NCI-H1092 treated with DMSO at 0.1 percent for 48 hours (cell line): Measurements from ENCODE around the gene MBNL1.
"Not testable (repeated sequence)": the region's sequence is repeated elsewhere in the genome, so short reads cannot be mapped to it uniquely, and the experiment has no call there.

ENCODE experiments used
- DNase-seq: peaks from one replicate; lab custom pipeline; 2025; lab: John Stamatoyannopoulos, UW

Gene MBNL1

DNA sequence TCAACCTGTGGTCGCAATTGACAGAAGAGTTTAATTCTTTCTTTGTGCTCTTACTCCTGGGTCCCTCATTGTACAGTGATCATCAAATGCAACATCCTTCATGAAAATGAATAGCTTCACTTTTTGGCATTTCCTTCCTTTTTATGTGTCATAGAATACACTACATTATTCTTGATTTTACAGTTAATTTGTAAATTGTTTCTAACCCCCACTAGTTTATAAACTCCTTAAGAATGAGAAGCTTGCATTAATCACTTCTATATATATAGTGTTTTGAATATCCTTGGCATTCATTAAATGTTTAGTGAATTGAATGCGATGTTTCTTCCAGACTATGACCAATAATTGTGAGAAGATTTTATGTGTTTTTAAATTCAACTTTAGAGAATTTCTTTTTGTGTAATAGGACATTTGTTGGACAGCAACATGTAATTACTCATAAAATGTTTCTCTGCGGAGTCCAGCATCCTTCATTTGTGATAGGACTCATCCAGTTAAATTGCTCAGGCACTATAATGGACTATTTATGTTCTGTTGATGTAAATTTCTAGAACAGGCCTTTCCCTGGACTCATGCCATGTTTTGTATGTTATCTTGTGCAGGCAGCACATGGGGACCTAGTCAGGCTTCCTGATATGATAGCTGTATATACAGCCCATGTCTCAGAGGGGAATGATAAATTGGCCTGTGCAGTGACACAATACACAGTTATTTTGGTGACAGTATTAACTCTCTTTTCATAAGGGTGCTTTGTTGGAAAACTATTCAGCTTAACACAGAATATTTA, 51.3 kb downstream of the MBNL1 start:
- no peak for DNase-seq

- DNase-seq: no peak
Measured at GRCh38 chr3:152321200-152321954, 52.6 kb downstream of the MBNL1 start.

DNA sequence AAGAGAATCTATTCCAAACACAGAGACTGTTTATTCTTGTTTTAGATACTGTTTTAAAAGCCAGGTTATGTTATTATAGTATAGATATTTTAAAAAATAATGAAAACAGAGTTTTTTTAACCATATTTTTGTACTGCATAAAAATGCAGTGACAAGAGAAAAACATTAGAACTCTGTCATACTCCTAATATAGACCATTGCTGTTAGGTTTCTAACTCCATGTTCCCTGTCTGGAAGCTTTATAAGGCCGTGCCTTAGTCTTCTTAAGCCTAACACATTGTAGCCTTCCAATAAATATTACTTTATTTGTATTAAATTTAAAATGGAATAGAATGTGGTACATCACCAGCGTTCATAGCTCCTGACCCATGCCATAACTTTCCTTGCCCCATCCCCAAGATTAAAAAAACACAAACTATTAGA, 53.2 kb downstream of the MBNL1 start:
- no peak for DNase-seq

GRCh38 chr3:152322756-152323155, 54.0 kb downstream of the MBNL1 start:
- no peak for DNase-seq

- no peak for DNase-seq
Measured at GRCh38 chr3:152323834-152324233, 55.1 kb downstream of the MBNL1 start.

DNA sequence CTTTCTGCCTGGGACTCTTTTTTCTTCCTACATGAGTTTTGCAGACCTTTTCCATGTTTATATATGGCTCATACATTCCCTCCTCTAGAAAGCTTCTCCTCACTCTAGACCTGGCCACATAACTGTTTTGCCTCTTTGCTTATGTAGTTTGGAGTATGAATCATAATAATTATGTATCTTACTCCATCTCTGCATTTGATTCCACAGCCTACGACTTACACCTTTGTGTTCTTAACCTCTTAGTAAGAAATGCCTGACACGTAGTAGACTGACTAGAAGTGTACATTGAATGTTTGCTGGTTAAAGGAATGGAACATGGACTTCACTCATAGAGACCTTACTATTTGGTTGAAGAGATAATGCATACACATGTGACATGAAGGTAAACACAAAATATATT, 56.4 kb downstream of the MBNL1 start:
- DNase-seq: no peak

DNA sequence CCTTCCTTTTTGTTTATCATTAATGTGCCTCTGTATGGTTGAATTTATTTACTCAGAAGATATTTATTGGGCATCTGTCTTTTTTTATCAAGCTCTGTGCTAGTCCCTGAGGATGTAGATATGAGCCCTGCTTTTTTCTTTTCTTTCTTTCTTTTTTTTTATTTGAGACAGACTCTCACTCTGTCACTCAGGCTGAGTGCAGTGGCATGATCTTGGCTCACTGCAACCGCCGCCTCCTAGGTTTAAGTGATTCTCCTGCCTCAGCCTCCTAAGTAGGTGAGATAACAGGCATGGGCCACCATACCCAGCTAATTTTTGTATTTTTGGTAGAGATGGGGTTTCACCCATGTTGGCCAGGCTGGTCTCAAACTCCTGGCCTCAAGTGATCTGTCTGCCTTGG, 58.5 kb downstream of the MBNL1 start:
- no peak for DNase-seq

DNA sequence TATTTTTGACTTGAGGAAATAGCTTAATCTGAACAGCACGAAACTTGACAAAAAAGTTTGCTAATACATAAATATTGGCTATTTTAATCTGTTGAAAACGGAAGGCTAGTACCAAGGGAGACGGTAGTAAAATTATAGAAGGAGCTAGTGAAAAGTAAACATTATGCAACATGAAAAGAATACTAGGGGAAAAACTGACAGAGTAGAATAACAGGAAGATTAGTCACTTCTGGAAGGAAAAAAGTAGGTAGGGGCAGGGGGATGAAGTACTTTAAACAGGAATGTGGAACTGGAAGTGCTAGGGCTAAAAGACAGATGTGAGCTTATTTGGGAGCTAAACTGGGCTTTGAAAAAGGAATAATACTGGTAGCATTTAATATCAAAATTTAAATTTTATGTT, 60.1 kb downstream of the MBNL1 start:
- DNase-seq: no peak

DNA sequence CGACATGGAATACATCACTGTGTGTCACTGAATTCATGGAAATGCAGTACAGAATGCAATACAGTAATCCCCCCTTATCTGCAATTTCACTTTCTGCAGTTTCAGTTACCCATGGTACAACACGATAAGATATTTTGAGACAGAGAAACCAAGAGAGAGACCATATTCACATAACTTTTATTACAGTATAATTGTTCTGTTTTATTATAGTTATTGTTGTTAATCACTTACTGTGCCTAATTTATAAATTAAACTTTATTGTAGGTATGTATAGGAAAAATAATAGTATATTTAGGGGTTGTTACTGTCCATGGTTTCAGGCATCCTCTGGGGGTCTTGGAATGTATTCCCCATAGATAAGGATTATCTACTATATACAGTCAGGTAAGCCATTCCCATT, 61.8 kb downstream of the MBNL1 start:
- DNase-seq: no peak

- DNase-seq: no peak
Measured at GRCh38 chr3:152331018-152331541, 62.4 kb downstream of the MBNL1 start.

GRCh38 chr3:152331998-152332397, 63.3 kb downstream of the MBNL1 start:
- DNase-seq: no peak

GRCh38 chr3:152333928-152334327, 65.2 kb downstream of the MBNL1 start:
- DNase-seq: no peak

GRCh38 chr3:152334761-152335160, 66.0 kb downstream of the MBNL1 start:
- DNase-seq: no peak

- no peak for DNase-seq
Measured at GRCh38 chr3:152335273-152335672, 66.5 kb downstream of the MBNL1 start.

DNA sequence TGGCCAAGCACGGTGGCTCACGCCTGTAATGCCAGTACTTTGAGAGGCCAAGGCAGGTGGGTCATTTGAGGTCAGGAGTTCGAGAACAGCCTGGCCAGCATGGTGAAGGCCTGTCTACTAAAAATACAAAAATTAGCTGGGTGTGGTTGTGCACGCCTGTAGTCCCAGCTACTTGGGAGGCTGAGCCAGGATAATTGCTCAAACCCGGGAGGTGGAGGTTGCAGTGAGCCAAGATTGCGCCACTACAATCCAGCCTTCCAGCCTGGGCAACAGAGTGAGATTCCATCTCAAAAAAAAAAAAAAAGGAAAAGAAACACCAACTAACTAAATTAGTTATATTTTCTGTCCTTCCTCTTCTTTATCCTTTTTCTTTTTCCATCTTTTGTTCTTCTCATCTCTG, 68.6 kb downstream of the MBNL1 start:
- not testable (repeated sequence) for DNase-seq

DNA sequence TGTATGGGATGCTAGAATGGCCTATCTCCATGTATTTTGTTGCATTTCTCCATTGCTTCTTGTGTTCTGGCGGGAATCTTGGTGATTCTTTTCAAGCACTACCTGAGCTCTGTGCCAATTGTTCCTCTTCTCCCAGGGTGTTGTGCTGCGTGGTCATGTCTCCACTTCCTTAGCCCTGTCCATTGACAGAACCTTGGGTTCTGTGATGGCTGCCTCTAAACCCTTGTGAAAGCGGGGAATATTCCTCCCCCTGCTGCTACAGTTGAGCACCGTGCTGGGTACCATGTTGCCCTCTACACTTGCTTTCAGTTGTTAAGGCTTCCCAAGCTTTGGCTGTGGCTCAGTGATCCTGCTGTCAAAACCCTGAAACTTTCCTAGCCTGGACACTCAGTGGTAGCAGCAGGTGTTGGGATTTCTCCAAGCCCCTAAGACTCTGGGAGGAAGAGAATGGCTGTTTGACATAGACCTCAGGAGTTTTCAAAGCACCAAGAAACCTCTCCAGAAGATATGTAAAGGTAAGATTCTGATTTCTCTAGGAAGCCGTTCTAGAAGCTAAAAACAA, 69.5 kb downstream of the MBNL1 start:
- DNase-seq: no peak

DNA sequence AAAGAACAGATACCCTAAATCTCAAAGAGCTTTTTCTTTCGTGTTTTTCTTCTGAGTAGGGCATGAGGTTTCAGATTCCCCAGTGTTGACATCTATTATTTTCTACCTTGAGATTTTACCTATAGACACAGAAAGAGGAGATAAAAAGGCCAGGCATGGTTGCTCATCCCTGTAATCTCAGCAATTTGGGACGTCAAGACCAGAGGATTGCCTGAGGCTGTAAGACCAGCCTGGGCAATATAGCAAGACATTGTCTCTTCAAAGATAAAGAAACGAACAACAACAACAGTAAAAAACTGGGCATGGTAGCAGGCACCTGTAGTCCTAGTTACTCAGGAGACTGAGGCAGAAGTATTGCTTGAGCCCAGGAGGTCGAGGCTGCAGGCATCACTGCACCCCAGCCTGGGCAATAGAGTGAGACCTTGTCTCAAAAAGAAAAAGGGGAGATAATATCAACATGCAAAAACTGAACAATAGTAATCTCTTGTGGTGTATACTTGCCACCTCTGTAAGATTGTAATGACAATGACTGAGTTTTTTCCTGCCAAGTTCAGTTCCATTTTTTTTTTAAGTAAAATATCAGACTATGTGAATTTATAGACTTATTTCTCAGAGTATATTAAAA, 71.3 kb downstream of the MBNL1 start:
- no peak for DNase-seq

DNA sequence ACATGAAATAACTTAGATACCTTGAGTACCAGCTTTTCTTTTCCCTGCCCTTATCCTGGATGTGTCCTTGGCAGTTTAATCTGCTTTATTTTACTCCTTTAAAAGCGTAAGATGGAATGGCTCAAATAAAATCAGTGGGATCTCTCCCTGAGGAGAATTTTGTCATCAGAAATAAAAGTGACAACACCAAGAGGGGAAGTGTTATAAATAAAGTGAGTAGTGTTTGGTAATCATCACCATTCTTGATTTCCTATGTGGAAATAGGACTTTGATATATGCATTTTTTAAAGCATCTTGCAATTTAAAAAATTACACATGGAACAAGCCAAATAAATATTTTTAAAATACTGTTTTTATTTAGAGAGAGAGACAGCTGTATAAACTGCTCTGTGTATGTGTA, 76.5 kb downstream of the MBNL1 start:
- DNase-seq: no peak

- no peak for DNase-seq
Measured at GRCh38 chr3:152346058-152346457, 77.3 kb downstream of the MBNL1 start.

DNA sequence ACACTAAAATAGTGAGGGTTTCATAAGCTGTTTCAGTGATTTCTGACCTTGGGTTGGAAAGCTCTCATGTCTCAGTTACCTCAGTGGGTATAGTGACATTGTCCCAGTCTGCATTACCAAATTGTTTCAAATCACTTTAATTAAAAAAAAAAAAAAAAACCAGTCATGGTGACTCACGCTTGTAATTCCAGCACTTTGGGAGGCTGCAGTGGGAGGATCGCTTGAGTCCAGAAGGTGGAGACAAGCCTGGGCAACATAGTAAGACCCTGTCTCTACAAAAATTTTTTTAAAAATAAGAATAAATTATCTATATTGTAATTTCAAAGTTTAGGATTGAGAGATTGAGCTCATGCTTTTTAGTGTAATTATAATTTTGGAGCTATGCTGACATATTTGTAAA, 78.0 kb downstream of the MBNL1 start:
- DNase-seq: no peak

- DNase-seq: no peak
Measured at GRCh38 chr3:152348436-152349177, 79.9 kb downstream of the MBNL1 start.

DNA sequence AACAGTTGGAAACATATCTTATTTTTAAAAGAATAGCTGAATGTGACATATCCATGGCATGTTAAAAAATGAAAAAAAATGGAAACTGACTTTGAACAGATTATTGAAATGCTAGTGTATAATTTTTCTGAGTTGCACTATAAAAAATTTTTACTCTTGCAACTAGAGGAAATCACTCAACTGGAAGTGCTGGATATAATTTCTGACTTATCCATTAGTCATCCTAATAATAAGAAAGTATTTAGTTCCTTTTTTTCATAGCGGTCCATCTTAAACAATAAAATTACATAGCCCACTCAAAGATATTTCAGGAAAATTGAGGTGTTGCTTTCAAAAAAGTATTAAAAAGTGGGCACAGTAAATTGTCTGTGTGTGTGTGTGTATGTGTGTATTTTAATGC, 80.7 kb downstream of the MBNL1 start:
- DNase-seq: no peak
